Fibroblast of lung (primary cell): ENCODE measurements around the gene FAM222B. TPM values are rescaled to one million over a fixed set of nuclear protein-coding genes. Genes with fewer than 3 reads are reported as not detected.

Source experiments
- DNase-seq, 2 donors: peaks; one replicate each; pipeline versions ENCODE4 v3.0.0 to v3.0.0-alpha.2; 2010; ENCODE audit warnings: low read depth in 2 of 2
- H2AFZ ChIP-seq: 2 replicates; pipeline ENCODE4 v1.5.1; 2012; ENCODE audit warnings: low read length, control low read depth, inconsistent platforms
- H3K27ac ChIP-seq: 2 replicates; pipeline ENCODE4 v1.5.1; 2011; ENCODE audit warnings: low read length, control low read depth; ENCODE audit not compliant: insufficient read depth
- H3K27me3 ChIP-seq: 2 replicates; pipeline ENCODE4 v1.5.1; 2011; ENCODE audit warnings: mild to moderate bottlenecking, low read length; ENCODE audit not compliant: control insufficient read depth, insufficient read depth
- H3K36me3 ChIP-seq: 2 replicates; pipeline ENCODE4 v1.5.1; 2011; ENCODE audit warnings: low read length; ENCODE audit not compliant: control insufficient read depth, insufficient read depth
- H3K4me1 ChIP-seq: 2 replicates; pipeline ENCODE4 v1.5.1; 2011; ENCODE audit warnings: low read length; ENCODE audit not compliant: control insufficient read depth, insufficient read depth; ENCODE audit errors: extremely low read depth
- H3K4me2 ChIP-seq: 2 replicates; pipeline ENCODE4 v1.5.1; 2011; ENCODE audit warnings: low read length, control low read depth; ENCODE audit not compliant: insufficient read depth; ENCODE audit errors: extremely low read depth
- H3K4me3 ChIP-seq, 4 experiments: fragments of 200-600 bp in 1 of 4; sonication (generic) in 1 of 4; replicated peaks in 1 of 4; 2 replicates each; pipeline ENCODE4 v1.5.1; 2011 to 2016; ENCODE audit warnings: low read length in 4 of 4, low read depth in 3 of 4, mild to moderate bottlenecking in 3 of 4, control low read depth in 2 of 4, inconsistent platforms in 1 of 4, mixed read lengths in 1 of 4; ENCODE audit not compliant: insufficient read depth in 1 of 4; ENCODE audit errors: control extremely low read depth in 1 of 4
- H3K79me2 ChIP-seq: 2 replicates; pipeline ENCODE4 v1.5.1; 2012; ENCODE audit warnings: mild to moderate bottlenecking, low read length, inconsistent platforms; ENCODE audit not compliant: control insufficient read depth, insufficient read depth
- H3K9ac ChIP-seq: 2 replicates; pipeline ENCODE4 v1.5.1; 2011; ENCODE audit warnings: mild to moderate bottlenecking, low read length, control low read depth; ENCODE audit not compliant: insufficient read depth
- H3K9me3 ChIP-seq: 2 replicates; pipeline ENCODE4 v1.5.1; 2012; ENCODE audit warnings: low read depth, low read length; ENCODE audit not compliant: control insufficient read depth, insufficient read depth
- H4K20me1 ChIP-seq: 2 replicates; pipeline ENCODE4 v1.5.1; 2011; ENCODE audit warnings: low read length; ENCODE audit not compliant: control insufficient read depth, insufficient read depth; ENCODE audit errors: extremely low read depth
- CTCF ChIP-seq, 2 donors: IDR thresholded peaks in 1 of 2; conservative IDR thresholded peaks in 1 of 2; 1 replicate in 1 of 2; 2 replicates in 1 of 2; pipeline ENCODE4 v1.5.1; 2011 to 2012; ENCODE audit warnings: low read length in 2 of 2, control low read depth in 1 of 2, inconsistent platforms in 1 of 2, low read depth in 1 of 2, mild to moderate bottlenecking in 1 of 2
- EZH2 ChIP-seq: IDR thresholded peaks from 2 replicates; pipeline ENCODE4 v1.5.1; 2012; ENCODE audit warnings: low read length, control low read depth, mild to moderate bottlenecking; ENCODE audit errors: missing control alignments
- polyA plus RNA-seq, 2 donors: library from polyadenylated mRNA; depleted of rRNA in 1 of 2; stranded (reverse) in 1 of 2; unstranded in 1 of 2; fragments of >200 nt; gene quantifications; 2 replicates each; pipeline ENCODE4 v1.2.1, GENCODE V29; 2011 to 2012; ENCODE audit warnings: missing spikeins in 1 of 2
- total RNA-seq: library from RNA; depleted of rRNA; stranded (reverse); fragments of >200 nt; gene quantifications from 2 replicates; pipeline ENCODE4 v1.2.1, GENCODE V29; 2014

Gene FAM222B
- total and polyA plus RNA-seq, 2 donors (not counting 1 experiment from before 2014, with no cell fraction given): 2.8 to 9.0 TPM

DNA sequence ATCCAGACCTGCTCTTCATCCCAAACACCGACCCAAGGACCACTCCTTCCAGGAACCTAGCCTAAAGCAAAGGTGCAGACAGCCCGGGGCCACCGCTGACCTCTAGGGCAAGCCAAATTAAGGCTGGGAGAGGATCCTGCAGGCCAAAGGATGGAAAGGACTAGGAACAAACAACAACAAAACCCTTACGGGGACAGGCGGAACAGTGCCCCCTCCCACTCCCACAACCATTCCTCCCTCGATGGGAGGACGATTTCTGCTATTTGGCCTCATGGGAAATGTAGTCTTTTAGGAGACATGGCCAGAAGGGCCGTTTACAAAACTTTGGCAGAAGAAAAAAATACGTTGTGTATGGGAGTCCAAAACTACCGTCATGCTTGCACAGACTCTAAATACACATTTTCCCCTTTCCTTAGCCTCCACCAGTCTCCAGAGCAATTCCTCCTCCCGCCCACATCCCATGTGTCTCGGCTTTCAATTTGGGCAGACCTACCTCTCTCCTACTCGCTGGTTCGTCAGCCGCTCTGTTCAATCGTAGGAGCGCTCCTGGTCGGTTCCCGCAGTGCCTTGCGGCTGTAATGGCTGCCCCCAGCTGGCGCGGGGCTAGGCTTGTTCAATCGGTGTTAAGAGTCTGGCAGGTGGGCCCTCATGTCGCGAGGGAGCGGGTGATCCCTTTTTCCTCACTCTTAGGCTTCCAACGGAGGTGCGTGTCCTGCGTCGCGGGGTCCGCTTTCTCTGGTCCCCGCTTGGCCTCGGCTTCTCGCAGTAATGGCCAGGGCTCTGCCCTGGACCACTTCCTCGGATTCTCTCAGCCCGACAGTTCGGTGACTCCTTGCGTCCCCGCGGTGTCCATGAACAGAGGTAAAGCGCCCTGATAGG is 12.1 kb upstream of the FAM222B start, which contains the start of gene ERAL1:
Gene ERAL1 (plus strand): TSS at position 560 of the 879 bp plus-strand sequence. CDS start 19 bp downstream, at position 579.
- Histone ChIP-seq H3K27me3 (no peaks in the 10 kb centered on the region), H3K79me2 (peaks cover 9% of the 10 kb centered on the region), H3K4me1 (peaks cover 7% of the 10 kb centered on the region), H3K4me3 (peak within 1 kb of the TSS; percentile 87 to 99 (median 96)), H3K36me3 (peaks cover 9% of the 10 kb centered on the region), H4K20me1 (no peaks in the 10 kb centered on the region), H3K4me2 (peak within 1 kb of the TSS; percentile 89), H3K27ac (peak within 1 kb of the TSS; percentile 84), H3K9me3 (no peaks in the 10 kb centered on the region), H3K9ac (peak within 1 kb of the TSS; percentile 86), H2AFZ (peak within 1 kb of the TSS; percentile 100)
- peak; percentile 86 to 88 for DNase-seq
- TF ChIP-seq CTCF (conservative IDR thresholded peaks at IDR 0.05 in 1 of 2, IDR thresholded peaks at IDR 0.05 in 1 of 2; ENCODE audit: low read depth in 1 of 2, low read length in 2 of 2) (peak in 1 of 2 donors; percentile 1), EZH2 (no peak)

GRCh38 chr17:28853295-28853694 is 10.7 kb upstream of the FAM222B start:
- no peak for DNase-seq
- Histone ChIP-seq H3K4me1 (peaks cover 7% of the 10 kb centered on the region), H3K79me2 (peaks cover 9% of the 10 kb centered on the region), H2AFZ (no peak overlapping the region), H3K9ac (no peak overlapping the region), H3K4me3 (no peak overlapping the region), H3K4me2 (no peak overlapping the region), H4K20me1 (no peaks in the 10 kb centered on the region), H3K9me3 (no peaks in the 10 kb centered on the region), H3K27ac (no peak overlapping the region), H3K36me3 (peaks cover 5% of the 10 kb centered on the region), H3K27me3 (no peaks in the 10 kb centered on the region)
- no peak for TF ChIP-seq CTCF (conservative IDR thresholded peaks at IDR 0.05 in 1 of 2, IDR thresholded peaks at IDR 0.05 in 1 of 2; ENCODE audit: low read depth in 1 of 2, low read length in 2 of 2)

- Histone ChIP-seq H3K9ac (no peak overlapping the region), H3K27me3 (no peaks in the 10 kb centered on the region), H3K4me2 (no peak overlapping the region), H3K27ac (no peak overlapping the region), H3K9me3 (no peaks in the 10 kb centered on the region), H3K4me3 (no peak overlapping the region), H3K36me3 (no peaks in the 10 kb centered on the region), H3K79me2 (no peaks in the 10 kb centered on the region), H2AFZ (no peak overlapping the region), H4K20me1 (no peaks in the 10 kb centered on the region), H3K4me1 (peaks cover 2% of the 10 kb centered on the region)
- DNase-seq: peak in 1 of 2 donors; percentile 5
- peak in 1 of 2 donors; percentile 11 for TF ChIP-seq CTCF (conservative IDR thresholded peaks at IDR 0.05 in 1 of 2, IDR thresholded peaks at IDR 0.05 in 1 of 2; ENCODE audit: low read depth in 1 of 2, low read length in 2 of 2)
- no peak for TF ChIP-seq EZH2
Observed at GRCh38 chr17:28849281-28849680, 6.7 kb upstream of the FAM222B start.
